Measurements from ENCODE around the gene USP17L11.
"Not testable (repeated sequence)": the region's sequence is repeated elsewhere in the genome, so short reads cannot be mapped to it uniquely, and the experiment has no call there.

The USP17L11 gene

GRCh38 chr4:9215105-9215504, at the start of gene USP17L11:
TSS of gene USP17L11 (plus strand) at chr4:9215405. CDS start at chr4:9215405, 0 bp downstream.
- not testable (repeated sequence) for DNase-seq

- DNase-seq = not testable (repeated sequence)
These were observed 49.2 kb upstream of the USP17L11 start for GRCh38 chr4:9165990-9166389.

- DNase-seq = not testable (repeated sequence)
These were observed 45.3 kb upstream of the USP17L11 start, which contains the start of gene FAM90A26 for GRCh38 chr4:9169791-9170459. TSS of gene FAM90A26 (plus strand) at chr4:9170409. CDS start at chr4:9173173, 2,764 bp downstream.

- DNase-seq = not testable (repeated sequence)
These were observed 4.8 kb upstream of the USP17L11 start, which contains the start of gene USP17L10 for GRCh38 chr4:9210357-9210756. TSS of gene USP17L10 (plus strand) at chr4:9210657. CDS start at chr4:9210657, 0 bp downstream.

GRCh38 chr4:9214701-9215100, 504 bp upstream of the USP17L11 start:
- not testable (repeated sequence) for DNase-seq

- not testable (repeated sequence) for DNase-seq
These were observed 4.6 kb downstream of the USP17L11 start, which contains the start of gene USP17L12 for GRCh38 chr4:9219852-9220251. TSS of gene USP17L12 (plus strand) at chr4:9220152. CDS start at chr4:9220152, 0 bp downstream.

GRCh38 chr4:9224596-9224995, 9.4 kb downstream of the USP17L11 start, which contains the start of gene USP17L13:
TSS of gene USP17L13 (plus strand) at chr4:9224896. CDS start at chr4:9224896, 0 bp downstream.
- DNase-seq = not testable (repeated sequence)

- DNase-seq = not testable (repeated sequence)
These were observed 15.0 kb downstream of the USP17L11 start for GRCh38 chr4:9230249-9230648.

- not testable (repeated sequence) for DNase-seq
These were observed 18.9 kb downstream of the USP17L11 start, which contains the start of gene USP17L15 for GRCh38 chr4:9234085-9234484. TSS of gene USP17L15 (plus strand) at chr4:9234385. CDS start at chr4:9234385, 0 bp downstream.

GRCh38 chr4:9238461-9238860, 23.3 kb downstream of the USP17L11 start:
- peak; percentile 0 for DNase-seq

- DNase-seq = not testable (repeated sequence)
These were observed 28.4 kb downstream of the USP17L11 start, which contains the start of gene USP17L17 for GRCh38 chr4:9243579-9243978. TSS of gene USP17L17 (plus strand) at chr4:9243879. CDS start at chr4:9243879, 0 bp downstream.

GRCh38 chr4:9247953-9248680, 32.9 kb downstream of the USP17L11 start, which contains the start of gene USP17L18:
TSS of gene USP17L18 (plus strand) at chr4:9248630. CDS start at chr4:9248630, 0 bp downstream.
- peak; percentile 0 for DNase-seq

- DNase-seq = not testable (repeated sequence)
These were observed 37.9 kb downstream of the USP17L11 start, which contains the start of gene USP17L19 for GRCh38 chr4:9253078-9253477. TSS of gene USP17L19 (plus strand) at chr4:9253378. CDS start at chr4:9253378, 0 bp downstream.

GRCh38 chr4:9257824-9258223, 42.6 kb downstream of the USP17L11 start, which contains the start of gene USP17L20:
TSS of gene USP17L20 (plus strand) at chr4:9258124. CDS start at chr4:9258124, 0 bp downstream.
- DNase-seq = not testable (repeated sequence)

- not testable (repeated sequence) for DNase-seq
These were observed 47.4 kb downstream of the USP17L11 start, which contains the start of gene USP17L21 for GRCh38 chr4:9262572-9262971. TSS of gene USP17L21 (plus strand) at chr4:9262872. CDS start at chr4:9262872, 0 bp downstream.

All from fibroblast of skin of right quadriceps (primary cell).